ENCODE measurements around the gene TCTN1. TPM values are rescaled to one million over a fixed set of nuclear protein-coding genes. Genes with fewer than 3 reads are reported as not detected.

Gene TCTN1
- total RNA-seq, 1 donor from 2014 or later = 84.0 TPM

DNA sequence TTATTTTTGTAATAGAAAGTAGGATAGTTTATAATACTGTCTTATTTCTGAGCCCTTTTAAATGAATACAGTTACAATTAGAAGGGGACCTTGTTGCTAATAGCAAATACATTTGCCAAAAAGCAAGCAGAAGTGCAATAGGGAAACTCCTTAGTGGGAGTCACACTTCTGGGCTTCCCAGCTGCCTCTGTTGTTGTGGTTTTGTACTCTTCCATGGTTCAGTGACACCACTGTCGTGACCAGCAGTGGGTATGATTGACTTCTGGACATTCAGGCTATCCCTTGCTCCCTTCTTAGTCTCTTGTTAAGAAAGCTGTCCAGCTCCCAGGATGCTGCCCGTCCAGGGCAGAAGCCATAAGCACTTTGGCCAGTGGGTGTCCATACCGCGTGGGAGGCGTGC lies 22.6 kb downstream of the TCTN1 start:
- no peaks in the 10 kb centered on the region for H3K9me3 Mint-ChIP-seq (ENCODE audit: low read depth)
- no peaks in the 10 kb centered on the region for H3K4me1 Mint-ChIP-seq (ENCODE audit: low read depth)
- no peak for TF ChIP-seq CTCF (IDR thresholded peaks at IDR 0.05; ENCODE audit: unreplicated experiment)
- no peak for DNase-seq (ENCODE audit: low spot score, unreplicated experiment)
- no peak overlapping the region for H3K4me3 Mint-ChIP-seq (ENCODE audit: low read depth)
- no peak overlapping the region for H3K27ac Mint-ChIP-seq
- no peaks in the 10 kb centered on the region for H3K27me3 Mint-ChIP-seq
- H3K36me3 Mint-ChIP-seq (ENCODE audit: insufficient read depth) = peaks cover 2% of the 10 kb centered on the region

DNA sequence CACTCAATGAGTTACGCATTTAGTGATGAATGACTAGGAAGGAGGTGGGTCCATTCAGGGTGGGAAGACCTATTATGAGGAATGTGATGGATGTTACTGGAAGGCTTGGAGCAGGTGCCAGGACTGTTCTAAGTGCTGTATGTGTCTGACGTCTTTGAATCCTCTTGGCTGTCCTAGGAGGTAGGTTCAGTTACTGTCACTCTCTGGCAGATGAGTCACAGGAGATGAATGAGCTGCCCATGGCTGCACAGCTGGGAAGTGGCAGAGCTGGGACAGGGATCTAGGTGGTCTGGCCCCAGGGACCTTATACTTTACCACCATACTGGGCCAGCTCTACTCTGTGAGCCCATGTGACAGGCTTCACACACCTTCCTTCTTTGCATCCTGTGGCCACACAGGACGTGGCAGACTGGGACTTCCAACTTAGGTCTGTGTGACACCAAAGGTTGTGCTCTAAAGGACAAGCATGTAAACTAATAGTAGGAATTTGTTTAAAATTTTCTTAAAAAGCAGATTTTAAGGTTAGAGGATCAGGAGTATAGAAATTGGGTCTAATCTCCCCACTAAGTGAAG lies 24.0 kb downstream of the TCTN1 start:
- Mint-ChIP-seq H3K36me3 (ENCODE audit: insufficient read depth) (peaks cover 2% of the 10 kb centered on the region), H3K27ac (no peak overlapping the region), H3K9me3 (ENCODE audit: low read depth) (no peaks in the 10 kb centered on the region)

DNA sequence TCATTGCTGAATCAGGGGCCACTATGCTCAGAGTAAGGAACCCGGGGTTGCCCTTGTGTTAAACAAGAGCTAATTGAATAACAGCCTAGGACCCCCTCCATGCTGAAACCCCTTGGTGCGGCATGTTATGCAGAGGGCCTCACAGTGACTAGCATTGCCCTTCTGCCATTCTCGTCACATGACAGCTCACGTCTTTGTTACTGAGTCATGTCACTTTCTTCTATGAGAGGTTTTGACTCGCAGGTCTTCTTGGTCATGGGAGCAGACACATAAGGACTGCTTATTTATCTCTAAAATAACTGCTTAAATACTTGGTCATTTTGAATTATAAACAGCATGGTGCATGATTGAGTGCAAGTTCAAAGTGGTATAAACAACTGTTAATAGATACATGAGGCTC lies 24.9 kb downstream of the TCTN1 start:
- Mint-ChIP-seq H3K4me1 (ENCODE audit: low read depth) (no peaks in the 10 kb centered on the region), H3K9me3 (ENCODE audit: low read depth) (no peaks in the 10 kb centered on the region), H3K27me3 (no peaks in the 10 kb centered on the region), H3K27ac (no peak overlapping the region), H3K36me3 (ENCODE audit: insufficient read depth) (peaks cover 2% of the 10 kb centered on the region), H3K4me3 (ENCODE audit: low read depth) (no peak overlapping the region)
- DNase-seq (ENCODE audit: low spot score, unreplicated experiment) = no peak
- no peak for TF ChIP-seq CTCF (IDR thresholded peaks at IDR 0.05; ENCODE audit: unreplicated experiment)

More for the DNA sequence above, 24.0 kb downstream of the TCTN1 start:
- no peak for DNase-seq (ENCODE audit: low spot score, unreplicated experiment)
- no peak for TF ChIP-seq CTCF (IDR thresholded peaks at IDR 0.05; ENCODE audit: unreplicated experiment)
- Mint-ChIP-seq H3K4me3 (ENCODE audit: low read depth) (no peak overlapping the region), H3K27me3 (no peaks in the 10 kb centered on the region), H3K4me1 (ENCODE audit: low read depth) (no peaks in the 10 kb centered on the region)

DNA sequence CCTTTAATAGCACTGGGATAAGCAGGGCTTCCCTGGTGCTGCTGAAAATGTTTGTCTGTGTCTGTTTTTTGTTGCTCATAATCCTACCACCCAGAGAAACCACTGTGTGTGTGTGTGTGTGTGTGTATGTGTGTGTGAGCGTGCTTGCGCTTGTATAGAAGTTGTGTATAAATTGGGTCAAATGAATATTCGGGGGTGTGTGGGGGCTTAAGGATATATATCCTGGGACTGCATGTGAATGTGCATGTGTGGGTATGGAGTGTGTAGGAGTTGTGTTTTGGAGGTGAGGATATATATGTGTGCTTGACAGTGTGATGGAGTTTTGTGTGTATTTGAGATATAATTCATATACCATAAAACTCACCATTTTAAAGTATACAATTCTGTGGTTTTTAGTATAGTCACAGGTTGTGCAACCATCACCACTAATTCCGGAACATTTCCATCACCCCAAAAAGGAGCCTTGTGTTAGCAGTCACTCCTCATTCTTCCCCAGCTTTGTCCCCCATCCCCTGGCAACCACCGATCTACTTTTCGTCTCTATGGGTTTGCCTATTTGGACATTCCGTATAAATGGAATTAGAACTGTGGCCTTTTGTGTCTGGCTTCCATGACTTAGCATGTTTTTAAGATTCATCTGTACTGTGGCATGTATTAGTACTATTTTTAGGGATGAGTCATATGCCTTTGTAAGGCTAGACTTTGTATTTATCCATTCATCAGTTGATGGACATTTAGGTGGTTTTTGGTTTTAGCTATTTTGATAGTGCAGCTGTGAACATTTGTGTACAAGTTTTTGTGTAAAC lies 25.6 kb downstream of the TCTN1 start:
- no peaks in the 10 kb centered on the region for H3K4me1 Mint-ChIP-seq (ENCODE audit: low read depth)
- peaks cover 3% of the 10 kb centered on the region for H3K36me3 Mint-ChIP-seq (ENCODE audit: insufficient read depth)
- no peak overlapping the region for H3K4me3 Mint-ChIP-seq (ENCODE audit: low read depth)
- no peak for TF ChIP-seq CTCF (IDR thresholded peaks at IDR 0.05; ENCODE audit: unreplicated experiment)
- H3K27me3 Mint-ChIP-seq = no peaks in the 10 kb centered on the region
- H3K9me3 Mint-ChIP-seq (ENCODE audit: low read depth) = no peaks in the 10 kb centered on the region
- no peak for DNase-seq (ENCODE audit: low spot score, unreplicated experiment)
- H3K27ac Mint-ChIP-seq = no peak overlapping the region

DNA sequence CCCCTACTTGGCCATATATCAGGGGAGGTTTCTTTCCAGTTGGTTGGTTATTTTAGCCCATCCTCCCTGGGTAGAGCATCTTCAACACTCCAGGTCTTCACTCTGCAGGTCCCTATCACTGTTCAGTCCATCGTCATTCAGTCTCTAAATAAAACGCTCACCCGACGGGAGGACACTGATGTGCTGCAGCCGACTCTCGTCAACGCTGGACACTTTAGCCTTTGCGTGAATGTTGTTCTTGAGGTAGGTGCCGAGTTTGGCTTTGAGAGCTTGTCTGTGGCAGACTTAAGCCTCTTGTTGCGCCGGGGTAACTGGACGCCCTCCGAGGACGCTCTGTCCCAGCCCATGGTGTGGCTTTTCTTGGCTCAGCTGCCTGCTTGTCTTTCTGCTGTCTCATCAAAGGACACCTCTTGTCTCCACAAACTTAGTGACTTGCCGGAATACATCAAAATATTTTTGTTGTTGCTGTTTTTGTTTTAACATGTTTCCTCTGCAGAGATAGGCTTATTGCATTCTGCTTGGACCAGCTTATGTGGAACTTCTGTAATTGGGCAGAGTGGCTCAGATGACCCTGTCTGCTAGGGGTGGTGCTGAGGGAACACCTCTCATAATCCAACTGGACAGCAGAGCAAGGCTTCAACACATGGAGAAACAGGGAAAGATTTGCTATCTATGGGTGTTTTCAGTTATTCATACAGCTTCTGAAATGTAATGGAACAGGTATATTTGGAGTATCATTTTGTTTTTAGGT lies 26.5 kb downstream of the TCTN1 start:
- H3K27me3 Mint-ChIP-seq = no peaks in the 10 kb centered on the region
- no peak for DNase-seq (ENCODE audit: low spot score, unreplicated experiment)
- H3K9me3 Mint-ChIP-seq (ENCODE audit: low read depth) = no peaks in the 10 kb centered on the region
- no peaks in the 10 kb centered on the region for H3K4me1 Mint-ChIP-seq (ENCODE audit: low read depth)
- TF ChIP-seq CTCF (IDR thresholded peaks at IDR 0.05; ENCODE audit: unreplicated experiment) = no peak
- H3K27ac Mint-ChIP-seq = no peak overlapping the region
- H3K36me3 Mint-ChIP-seq (ENCODE audit: insufficient read depth) = peaks cover 3% of the 10 kb centered on the region
- H3K4me3 Mint-ChIP-seq (ENCODE audit: low read depth) = no peak overlapping the region
